Measurements from ENCODE around the gene AREL1. TPM values are rescaled to one million over a fixed set of nuclear protein-coding genes. Genes with fewer than 3 reads are reported as not detected.

The AREL1 gene
- polyA plus RNA-seq, 1 donor from 2014 or later = 30.4 TPM

- Histone ChIP-seq H3K36me3 (ENCODE audit: insufficient read depth, low read length) (no peaks in the 10 kb centered on the region), H3K27me3 (ENCODE audit: insufficient read depth, low read depth, low read length) (no peaks in the 10 kb centered on the region), H3K4me3 (ENCODE audit: low read length) (no peak overlapping the region), H3K9ac (ENCODE audit: low read length) (no peak overlapping the region), H3K79me2 (replicated peaks; ENCODE audit: insufficient read depth, low read length) (no peaks in the 10 kb centered on the region), H3K27ac (ENCODE audit: low read length) (no peak overlapping the region), H4K20me1 (ENCODE audit: insufficient read depth) (no peaks in the 10 kb centered on the region), H2AFZ (ENCODE audit: low read depth, low read length) (no peak overlapping the region), H3K9me3 (ENCODE audit: low read length) (no peaks in the 10 kb centered on the region), H3K9me2 (ENCODE audit: insufficient read depth, low read length) (no peaks in the 10 kb centered on the region), H3K4me2 (ENCODE audit: low read length) (no peak overlapping the region), H3F3A (ENCODE audit: insufficient read depth, low read length, poor library complexity, severe bottlenecking) (no peaks in the 10 kb centered on the region)
- TF ChIP-seq POLR2AphosphoS5 (IDR thresholded peaks at IDR 0.05) (no peak), RAD21 (conservative IDR thresholded peaks at IDR 0.05) (no peak), MXI1 (conservative IDR thresholded peaks at IDR 0.05; ENCODE audit: poor library complexity, severe bottlenecking) (no peak), CTCF (IDR thresholded peaks at IDR 0.05; ENCODE audit: poor library complexity, severe bottlenecking) (no peak), EZH2 (IDR thresholded peaks at IDR 0.05; ENCODE audit: borderline replicate concordance, insufficient read depth, low read length, poor library complexity, severe bottlenecking) (no peak), TAF1 (IDR thresholded peaks at IDR 0.05; ENCODE audit: low read depth) (no peak), SMC3 (conservative IDR thresholded peaks at IDR 0.05; ENCODE audit: poor library complexity) (no peak), EP300 (conservative IDR thresholded peaks at IDR 0.05; ENCODE audit: poor library complexity, severe bottlenecking) (no peak), REST (IDR thresholded peaks at IDR 0.05; ENCODE audit: borderline replicate concordance) (no peak)
Measured at GRCh38 chr14:74683406-74683805, 29.5 kb downstream of the AREL1 start.

GRCh38 chr14:74682169-74682952 is 30.5 kb downstream of the AREL1 start:
- Histone ChIP-seq H3F3A (ENCODE audit: insufficient read depth, low read length, poor library complexity, severe bottlenecking) (no peaks in the 10 kb centered on the region), H3K9me3 (ENCODE audit: low read length) (no peaks in the 10 kb centered on the region), H3K27ac (ENCODE audit: low read length) (no peak overlapping the region), H3K79me2 (replicated peaks; ENCODE audit: insufficient read depth, low read length) (no peaks in the 10 kb centered on the region), H4K20me1 (ENCODE audit: insufficient read depth) (no peaks in the 10 kb centered on the region), H3K9ac (ENCODE audit: low read length) (no peak overlapping the region), H3K36me3 (ENCODE audit: insufficient read depth, low read length) (no peaks in the 10 kb centered on the region), H3K4me3 (ENCODE audit: low read length) (no peak overlapping the region), H3K9me2 (ENCODE audit: insufficient read depth, low read length) (no peaks in the 10 kb centered on the region), H3K4me2 (ENCODE audit: low read length) (no peak overlapping the region), H3K27me3 (ENCODE audit: insufficient read depth, low read depth, low read length) (no peaks in the 10 kb centered on the region), H2AFZ (ENCODE audit: low read depth, low read length) (no peak overlapping the region)
- no peak for TF ChIP-seq SMC3 (conservative IDR thresholded peaks at IDR 0.05; ENCODE audit: poor library complexity)
- no peak for TF ChIP-seq TAF1 (IDR thresholded peaks at IDR 0.05; ENCODE audit: low read depth)
- TF ChIP-seq POLR2AphosphoS5 (IDR thresholded peaks at IDR 0.05) = no peak
- TF ChIP-seq EP300 (conservative IDR thresholded peaks at IDR 0.05; ENCODE audit: poor library complexity, severe bottlenecking) = no peak
- no peak for TF ChIP-seq REST (IDR thresholded peaks at IDR 0.05; ENCODE audit: borderline replicate concordance)
- TF ChIP-seq MXI1 (conservative IDR thresholded peaks at IDR 0.05; ENCODE audit: poor library complexity, severe bottlenecking) = no peak
- TF ChIP-seq RAD21 (conservative IDR thresholded peaks at IDR 0.05) = no peak
- TF ChIP-seq EZH2 (IDR thresholded peaks at IDR 0.05; ENCODE audit: borderline replicate concordance, insufficient read depth, low read length, poor library complexity, severe bottlenecking) = no peak
- no peak for TF ChIP-seq CTCF (IDR thresholded peaks at IDR 0.05; ENCODE audit: poor library complexity, severe bottlenecking)

Data from neural cell (in vitro differentiated cells).